ENCODE results near the gene SKIDA1. TPM values are rescaled to one million over a fixed set of nuclear protein-coding genes. Genes with fewer than 3 reads are reported as not detected.

Gene SKIDA1
- total RNA-seq, 1 donor from 2014 or later: 0.69 TPM

GRCh38 chr10:21503542-21503941 is 21.9 kb downstream of the SKIDA1 start:
- no peak overlapping the region for H3K27ac ChIP-seq
- DNase-seq: no peak
- intact Hi-C loops (cut with DNase I): loop anchor here (10.0 kb wide), 1 partner anchor 429 kb away; no protein-coding TSS in a partner anchor
- no peak overlapping the region for H3K4me3 ChIP-seq
- no peak for TF ChIP-seq CTCF (IDR thresholded peaks at IDR 0.05)
- peaks cover 5% of the 10 kb centered on the region for H3K27me3 ChIP-seq
- peaks cover 6% of the 10 kb centered on the region for H3K4me1 ChIP-seq
- no peak for ATAC-seq
- H3K9me3 ChIP-seq: no peaks in the 10 kb centered on the region
- H3K36me3 ChIP-seq: no peaks in the 10 kb centered on the region

- ATAC-seq: no peak
- Histone ChIP-seq H3K9me3 (no peaks in the 10 kb centered on the region), H3K27ac (no peak overlapping the region), H3K4me3 (no peak overlapping the region), H3K27me3 (peaks cover 12% of the 10 kb centered on the region), H3K4me1 (peaks cover 8% of the 10 kb centered on the region), H3K36me3 (no peaks in the 10 kb centered on the region)
- no peak for DNase-seq
- intact Hi-C loops (cut with DNase I): loop anchor here (10.0 kb wide), 1 partner anchor 428 kb away; no protein-coding TSS in a partner anchor
- TF ChIP-seq CTCF (IDR thresholded peaks at IDR 0.05): no peak
Observed at GRCh38 chr10:21502348-21502740, 23.1 kb downstream of the SKIDA1 start.

GRCh38 chr10:21501731-21502347 is 23.6 kb downstream of the SKIDA1 start:
- Histone ChIP-seq H3K27ac (no peak overlapping the region), H3K27me3 (peaks cover 17% of the 10 kb centered on the region), H3K4me1 (peaks cover 13% of the 10 kb centered on the region), H3K4me3 (no peak overlapping the region), H3K9me3 (no peaks in the 10 kb centered on the region), H3K36me3 (no peaks in the 10 kb centered on the region)
- intact Hi-C loops (cut with DNase I): loop anchor here (10.0 kb wide), 1 partner anchor 427 kb away; no protein-coding TSS in a partner anchor
- ATAC-seq (no peak), DNase-seq (no peak)
- no peak for TF ChIP-seq CTCF (IDR thresholded peaks at IDR 0.05)

- ATAC-seq: no peak
Observed at GRCh38 chr10:21501091-21501490, 24.4 kb downstream of the SKIDA1 start.

GRCh38 chr10:21500578-21500910 is 24.9 kb downstream of the SKIDA1 start:
- Histone ChIP-seq H3K27ac (no peak overlapping the region), H3K27me3 (peaks cover 17% of the 10 kb centered on the region), H3K4me1 (peaks cover 16% of the 10 kb centered on the region), H3K36me3 (no peaks in the 10 kb centered on the region), H3K9me3 (no peaks in the 10 kb centered on the region), H3K4me3 (peak overlapping the region; percentile 26)
- ATAC-seq (no peak), DNase-seq (no peak)
- TF ChIP-seq CTCF (IDR thresholded peaks at IDR 0.05): no peak
- intact Hi-C loops (cut with DNase I): loop anchor here (10.0 kb wide), 1 partner anchor 426 kb away; no protein-coding TSS in a partner anchor

More at GRCh38 chr10:21501091-21501490, 24.4 kb downstream of the SKIDA1 start:
- H3K27ac ChIP-seq: no peak overlapping the region
- H3K4me3 ChIP-seq: no peak overlapping the region
- no peaks in the 10 kb centered on the region for H3K9me3 ChIP-seq
- intact Hi-C loops (cut with DNase I): loop anchor here (10.0 kb wide), 1 partner anchor 426 kb away; no protein-coding TSS in a partner anchor
- H3K27me3 ChIP-seq: peaks cover 17% of the 10 kb centered on the region
- no peak for DNase-seq
- no peak for TF ChIP-seq CTCF (IDR thresholded peaks at IDR 0.05)
- H3K36me3 ChIP-seq: no peaks in the 10 kb centered on the region
- H3K4me1 ChIP-seq: peaks cover 16% of the 10 kb centered on the region

Data from upper lobe of right lung (tissue), 1 donor.